CD4-positive, alpha-beta T cell treated with Interleukin-6 for 4 hours (primary cell): Measurements from ENCODE around the gene CPZ.

Source experiments
- DNase-seq: peaks from one replicate; pipeline ENCODE4 v3.0.0-alpha.2; 2020; ENCODE audit warnings: mixed read lengths

The CPZ gene

DNA sequence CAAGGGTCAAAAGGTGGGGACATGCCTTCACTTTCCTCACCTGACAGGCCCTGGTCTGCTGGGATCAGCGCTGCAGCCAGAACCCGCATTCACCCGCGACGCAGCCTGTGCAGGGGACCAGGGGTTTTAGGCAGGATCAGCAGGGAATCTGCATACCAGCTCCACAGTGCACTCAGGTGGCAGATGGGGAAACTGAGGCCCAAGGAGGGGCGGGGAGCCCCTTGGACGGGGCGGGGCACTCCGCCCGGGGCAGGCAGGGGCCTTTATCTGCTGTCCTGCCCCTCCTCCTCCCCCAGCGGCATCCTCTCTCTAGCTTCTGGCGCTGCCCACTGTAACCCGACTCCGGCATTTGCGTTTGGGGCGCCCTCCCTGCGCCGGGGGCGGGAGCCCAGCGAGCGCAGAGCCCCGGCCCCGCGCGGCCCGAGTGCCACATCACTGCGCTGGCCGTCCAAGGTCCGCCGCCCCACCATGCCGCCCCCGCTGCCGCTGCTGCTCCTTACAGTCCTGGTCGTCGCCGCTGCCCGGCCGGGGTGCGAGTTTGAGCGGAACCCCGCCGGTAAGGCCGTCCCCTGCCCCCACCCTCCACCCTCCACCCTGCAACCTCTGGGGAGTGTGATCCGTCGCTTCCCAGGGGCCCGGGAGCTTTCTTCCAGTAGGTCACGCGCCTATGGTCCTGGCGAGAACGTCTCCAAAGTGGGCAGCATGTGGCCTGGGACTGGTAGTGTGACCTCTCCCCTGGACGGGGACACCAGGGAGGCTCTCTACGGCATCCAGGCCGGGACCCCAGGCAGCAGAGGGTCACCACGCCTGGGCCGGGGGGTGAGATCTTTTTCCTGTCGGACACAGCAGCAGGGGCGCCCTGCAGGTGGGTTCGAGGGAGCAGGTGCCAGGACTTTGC lies at the start of gene CPZ:
Gene CPZ, plus strand, starts transcription at position 400 of the 898 bp plus-strand sequence. Its CDS starts 69 bp downstream, at position 469.
- DNase-seq, result no peak

GRCh38 chr4:8542776-8543525 lies 49.6 kb upstream of the CPZ start:
- no peak for DNase-seq

DNA sequence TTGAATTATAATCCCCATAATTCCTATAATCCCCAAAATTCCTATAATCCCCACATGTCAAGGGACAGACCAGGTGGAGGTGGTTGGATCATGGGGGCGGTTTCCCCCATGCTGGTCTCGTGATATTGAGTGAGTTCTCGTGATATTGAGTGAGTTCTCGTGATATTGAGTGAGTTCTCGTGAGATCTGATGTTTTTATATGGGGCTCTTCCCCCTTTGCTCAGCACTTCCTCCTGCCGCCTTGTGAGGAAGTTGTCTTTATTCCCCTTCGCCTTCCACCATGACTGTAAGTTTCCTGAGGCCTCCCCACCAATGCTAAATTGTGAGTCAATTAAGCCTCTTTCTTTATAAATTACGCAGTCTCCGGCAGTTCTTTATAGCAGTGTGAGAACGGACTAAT lies 48.9 kb upstream of the CPZ start:
- no peak for DNase-seq

DNA sequence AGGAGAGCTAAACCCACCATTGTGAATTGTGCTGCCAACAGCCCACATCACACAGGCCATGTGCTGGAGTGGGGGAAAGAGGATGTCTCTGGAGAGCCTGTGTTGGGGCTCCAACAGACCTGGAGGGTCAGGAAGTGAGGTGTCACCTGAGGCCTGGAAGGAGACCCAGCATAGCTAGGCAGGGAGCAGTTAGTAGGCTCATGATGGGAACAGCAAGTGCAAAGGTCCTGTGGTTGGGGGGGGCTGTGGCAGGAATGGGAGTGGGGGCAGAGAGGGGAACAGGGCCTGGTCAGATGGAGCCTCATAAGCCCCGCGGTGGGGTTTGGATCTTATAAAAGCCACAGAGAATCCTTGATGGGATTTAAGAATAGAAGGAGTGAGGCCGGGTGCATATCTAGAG lies 48.3 kb upstream of the CPZ start:
- no peak for DNase-seq

DNA sequence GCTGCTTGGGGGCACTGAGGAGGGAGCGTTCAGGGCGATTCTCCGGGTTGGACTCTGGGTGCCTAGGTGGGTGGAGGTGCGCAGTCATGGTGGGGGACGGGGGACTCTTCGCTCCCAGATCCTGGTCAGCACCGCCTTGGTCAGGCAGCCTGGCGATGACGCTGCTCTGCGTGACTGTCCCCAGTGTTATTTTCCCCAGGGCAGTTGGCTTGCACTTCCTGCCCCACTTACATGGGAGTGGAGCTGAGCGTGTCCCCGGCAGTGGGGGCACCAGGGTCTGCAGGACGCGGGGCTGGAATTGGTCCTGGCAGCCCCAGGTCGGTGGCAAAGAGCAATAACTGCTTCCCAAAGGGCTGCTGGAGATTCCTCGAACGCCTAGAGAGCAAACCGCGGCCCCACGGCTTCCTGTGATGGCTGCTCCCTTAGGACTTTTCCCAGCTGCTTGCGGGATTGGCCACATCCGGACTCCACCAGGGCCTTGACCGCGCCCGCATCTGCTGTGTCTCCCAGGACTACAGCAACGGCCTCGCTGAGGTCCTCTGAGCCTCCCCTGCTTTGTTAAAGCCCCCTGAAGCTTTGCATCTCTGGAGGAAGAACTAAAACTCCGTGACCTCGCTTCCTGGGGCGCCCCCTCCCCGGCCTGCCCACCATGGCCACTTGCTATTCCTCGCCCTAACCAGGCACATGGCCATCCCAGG lies 47.7 kb upstream of the CPZ start:
- DNase-seq, result no peak

- DNase-seq, result no peak
These were observed 47.2 kb upstream of the CPZ start for GRCh38 chr4:8545439-8545765.

DNA sequence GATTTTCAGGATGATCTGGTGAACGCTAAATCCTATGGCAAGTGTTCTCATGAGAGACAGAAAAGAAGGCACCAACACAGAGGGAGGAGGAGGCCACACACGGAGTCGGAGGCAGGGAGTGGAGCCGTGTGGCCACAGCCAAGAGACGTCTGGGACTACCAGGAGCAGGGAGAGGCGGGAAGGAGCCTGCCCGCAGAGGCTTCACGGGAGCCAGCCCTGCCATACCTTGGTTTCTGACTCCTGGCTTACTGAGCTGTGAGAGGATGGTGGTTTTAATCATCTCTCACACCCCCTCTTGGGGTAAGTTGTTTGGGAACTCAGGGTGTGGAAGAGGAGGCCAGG lies 45.8 kb upstream of the CPZ start:
- DNase-seq, result no peak

- DNase-seq, result no peak
These were observed 45.3 kb upstream of the CPZ start for GRCh38 chr4:8547108-8547911.

GRCh38 chr4:8547912-8548730 lies 44.4 kb upstream of the CPZ start:
- no peak for DNase-seq

GRCh38 chr4:8548731-8549351 lies 43.7 kb upstream of the CPZ start:
- no peak for DNase-seq

DNA sequence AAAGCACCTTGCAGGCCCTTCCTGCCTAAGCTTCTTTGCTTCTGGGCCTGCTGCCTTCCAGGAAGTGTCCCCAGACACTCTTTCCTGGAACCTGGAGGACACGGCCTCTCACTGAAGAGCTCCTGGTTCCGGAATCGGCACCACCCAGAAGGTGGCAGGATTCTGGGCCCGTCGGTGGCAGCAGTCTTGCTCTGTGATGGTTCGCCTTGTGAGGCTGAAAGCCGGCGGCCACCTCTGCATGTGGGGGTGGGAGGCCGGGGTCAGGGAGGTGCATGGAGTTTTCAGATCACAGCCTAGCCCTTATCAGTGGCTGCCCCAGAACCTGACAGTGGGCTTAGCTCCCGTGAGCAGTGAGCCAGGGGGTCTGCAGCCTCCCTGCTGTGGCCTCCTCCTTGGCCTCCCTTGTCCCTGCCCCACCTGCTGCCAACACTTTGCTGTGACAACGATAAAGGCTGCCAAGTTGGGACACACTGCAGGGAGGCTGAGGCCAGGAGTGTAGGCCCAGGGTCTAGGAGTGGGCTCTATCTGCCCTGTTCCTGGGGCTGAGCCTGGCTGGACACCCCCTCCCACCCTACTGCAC lies 43.1 kb upstream of the CPZ start:
- no peak for DNase-seq

DNA sequence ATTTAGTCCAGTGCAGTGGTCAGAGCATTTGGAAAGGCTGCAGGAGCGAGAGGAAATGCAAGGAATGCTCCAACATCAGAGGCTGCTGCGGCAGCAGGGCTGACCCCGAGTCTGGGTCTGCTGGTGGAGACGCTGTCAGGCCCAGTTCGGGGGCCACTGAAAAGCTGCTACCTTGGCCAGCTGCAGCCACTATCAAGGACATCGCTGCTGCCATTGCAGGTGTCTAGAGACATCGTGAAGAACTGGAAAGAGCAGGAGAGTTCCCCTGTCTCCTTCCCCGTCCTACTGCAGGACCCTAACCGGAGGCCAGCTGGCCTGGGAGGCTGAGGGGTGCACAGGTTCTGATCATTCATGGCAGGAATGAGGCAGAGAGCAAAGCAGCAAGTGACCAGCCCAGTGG lies 41.9 kb upstream of the CPZ start:
- no peak for DNase-seq

DNA sequence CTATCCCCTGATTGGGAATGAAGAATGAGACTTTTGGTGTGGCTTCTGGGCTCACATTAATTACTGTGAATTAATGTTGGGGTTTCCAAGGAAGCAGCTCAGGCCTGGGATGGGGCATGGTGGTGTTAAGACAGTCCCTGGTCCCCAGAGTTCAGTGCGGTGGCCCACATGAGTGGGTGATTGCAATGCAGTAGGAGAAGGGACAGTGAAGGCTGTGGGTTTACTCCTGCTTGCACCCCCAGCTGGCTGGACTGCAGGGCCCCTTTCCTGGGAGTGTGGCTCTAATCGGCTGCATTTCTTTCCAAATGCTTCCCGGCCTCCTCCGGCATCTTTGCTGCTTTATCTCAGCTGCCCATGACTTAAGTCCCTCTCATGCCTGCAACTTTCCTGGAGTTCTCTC lies 40.5 kb upstream of the CPZ start:
- DNase-seq, result no peak

- no peak for DNase-seq
These were observed 39.9 kb upstream of the CPZ start for GRCh38 chr4:8552581-8553205.

- DNase-seq, result no peak
These were observed 39.3 kb upstream of the CPZ start for GRCh38 chr4:8553216-8553615.

DNA sequence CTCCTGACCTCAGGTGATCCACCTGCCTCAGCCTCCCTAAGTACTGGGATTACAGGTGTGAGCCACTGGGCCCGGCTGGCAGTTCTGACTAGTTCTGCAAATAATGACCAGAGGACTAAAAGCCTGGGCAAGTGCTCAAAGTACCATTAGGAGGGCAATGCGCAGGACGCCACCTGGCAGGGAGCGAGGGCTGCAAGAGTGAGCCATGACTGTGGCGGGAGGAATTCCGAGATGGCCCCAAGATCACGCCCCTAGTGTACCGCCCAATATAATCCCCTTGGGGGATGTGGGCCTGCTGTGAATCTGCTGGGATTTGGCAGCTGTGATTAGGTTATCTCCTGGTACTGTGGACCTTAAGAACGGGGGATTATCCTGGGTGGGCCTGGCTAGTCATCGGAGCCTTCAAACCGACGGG lies 38.6 kb upstream of the CPZ start:
- no peak for DNase-seq

DNA sequence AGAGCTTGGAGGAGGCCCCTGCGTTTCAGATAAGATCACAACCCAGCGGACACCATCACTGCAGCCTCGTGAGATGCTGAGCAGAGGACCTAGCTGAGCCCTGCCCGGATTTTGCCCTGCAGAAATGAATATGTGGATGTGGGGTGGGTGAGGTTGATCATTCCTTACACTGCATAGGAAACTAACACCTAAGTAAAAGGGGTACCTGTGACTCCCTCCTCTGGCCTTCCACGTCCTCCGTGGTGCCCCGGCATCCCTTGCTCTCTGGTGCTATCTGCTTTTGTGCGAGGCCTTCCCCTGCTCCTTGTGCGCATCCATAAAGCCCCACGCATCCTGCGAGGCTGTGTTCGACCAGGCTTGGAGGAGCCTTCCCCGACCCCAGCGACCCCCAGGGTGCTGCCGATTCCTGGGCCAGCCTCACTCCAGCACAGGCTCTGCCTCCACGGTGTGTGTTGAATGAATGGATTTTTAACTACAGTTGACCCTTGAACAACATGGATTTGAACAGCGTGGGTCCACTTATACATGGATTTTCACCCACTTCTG lies 37.9 kb upstream of the CPZ start:
- DNase-seq, result no peak

- DNase-seq, result no peak
These were observed 36.8 kb upstream of the CPZ start for GRCh38 chr4:8555716-8556115.

GRCh38 chr4:8556341-8557150 lies 36.0 kb upstream of the CPZ start:
- DNase-seq, result no peak
